Suprapubic skin (tissue), 4 donors: Measurements from ENCODE around the gene ZNF814. TPM values are rescaled to one million over a fixed set of nuclear protein-coding genes. Genes with fewer than 3 reads are reported as not detected.
A peak's percentile ranks its signal among the peaks of the same experiment; 100 is the strongest.

Experiments
- DNase-seq, 2 donors: peaks; one replicate each; pipeline ENCODE4 v3.0.0-alpha.2; 2019; ENCODE audit warnings: low spot score in 2 of 2
- H3K27ac ChIP-seq: fragments of 200-600 bp; sonication (generic); one replicate; pipeline ENCODE4 v1.5.1; 2019
- H3K27me3 ChIP-seq: fragments of 200-600 bp; sonication (generic); one replicate; pipeline ENCODE4 v1.5.1; 2019
- H3K36me3 ChIP-seq: fragments of 200-600 bp; sonication (generic); one replicate; pipeline ENCODE4 v1.5.1; 2019
- H3K4me1 ChIP-seq: fragments of 200-600 bp; sonication (generic); one replicate; pipeline ENCODE4 v1.5.1; 2019
- H3K4me3 ChIP-seq: fragments of 200-600 bp; sonication (generic); one replicate; pipeline ENCODE4 v1.5.1; 2019; ENCODE audit warnings: mild to moderate bottlenecking
- H3K9me3 ChIP-seq: fragments of 200-600 bp; sonication (generic); one replicate; pipeline ENCODE4 v1.5.1; 2019
- CTCF ChIP-seq, 2 donors: fragments of 200-600 bp in 1 of 2; fragments of 450-650 bp in 1 of 2; sonication (generic) in 1 of 2; IDR thresholded peaks; one replicate each; pipeline ENCODE4 v1.5.1; 2016 to 2019; ENCODE audit warnings: antibody characterized with exemption in 2 of 2, mild to moderate bottlenecking in 1 of 2, moderate library complexity in 1 of 2
- EP300 ChIP-seq: sonication (generic); formaldehyde crosslinking; IDR thresholded peaks from one replicate; pipeline ENCODE4 v1.6.1; 2017; ENCODE audit warnings: antibody characterized with exemption
- POLR2A ChIP-seq, 2 donors: fragments of 450-650 bp; IDR thresholded peaks; one replicate each; pipeline ENCODE4 v1.6.1; 2017; ENCODE audit warnings: antibody characterized with exemption in 2 of 2, mild to moderate bottlenecking in 2 of 2, moderate library complexity in 2 of 2
- POLR2AphosphoS5 ChIP-seq, 3 donors: sonication (generic); formaldehyde crosslinking; IDR thresholded peaks; one replicate each; pipeline ENCODE4 v1.6.1; 2017; ENCODE audit warnings: antibody characterized with exemption in 3 of 3
- WGBS: methylation state at CpG from one replicate; pipeline ENCODE4 v1.1.5; 2018; 5-methylcytosine and 5-hydroxymethylcytosine counted together
- total RNA-seq, 4 donors: library from RNA; depleted of rRNA; stranded (reverse); fragments of >200 nt; gene quantifications; one replicate each; pipeline ENCODE4 v1.1.0, GENCODE V29; 2016

The ZNF814 gene
- total RNA-seq = 10 to 100 TPM in 3 of 4 donors, 1 to 10 TPM in 1; 9.1 to 36.6 (median 18.3) TPM

GRCh38 chr19:57888560-57889231 lies at the start of gene ZNF814:
Gene ZNF814, minus strand, starts transcription at chr19:57889037. Its CDS starts 235 bp downstream, at chr19:57888802.
- TF ChIP-seq CTCF (IDR thresholded peaks at IDR 0.05) (peak in 1 of 2 donors; percentile 23), EP300 (no peak), POLR2A (IDR thresholded peaks at IDR 0.05) (no peak), POLR2AphosphoS5 (IDR thresholded peaks at IDR 0.05) (peak in 1 of 3 donors; percentile 46)
- H3K9me3 ChIP-seq = no peaks in the 10 kb centered on the region
- H3K27ac ChIP-seq = peak within 1 kb of the TSS; percentile 77
- 0% methylated on average over 10 of the region's 43 CpGs for WGBS
- peak; percentile 84 to 85 for DNase-seq
- H3K36me3 ChIP-seq = peaks cover 8% of the 10 kb centered on the region
- peaks cover 6% of the 10 kb centered on the region for H3K4me1 ChIP-seq
- peak within 1 kb of the TSS; percentile 52 for H3K4me3 ChIP-seq
- H3K27me3 ChIP-seq = no peaks in the 10 kb centered on the region

- H3K27me3 ChIP-seq = no peaks in the 10 kb centered on the region
- peaks cover 30% of the 10 kb centered on the region for H3K9me3 ChIP-seq
- no peak for DNase-seq
- whole genome bisulfite sequencing = 90% methylated on average over 12 of the region's 12 CpGs
- H3K36me3 ChIP-seq = peaks cover 23% of the 10 kb centered on the region
- no peak overlapping the region for H3K4me3 ChIP-seq
- H3K4me1 ChIP-seq = no peaks in the 10 kb centered on the region
- TF ChIP-seq POLR2AphosphoS5 (IDR thresholded peaks at IDR 0.05) (no peak), EP300 (no peak), CTCF (IDR thresholded peaks at IDR 0.05) (no peak), POLR2A (IDR thresholded peaks at IDR 0.05) (no peak)
- H3K27ac ChIP-seq = no peak overlapping the region
Observed at GRCh38 chr19:57935731-57936130, 46.9 kb upstream of the ZNF814 start.

GRCh38 chr19:57934820-57935665 lies 46.2 kb upstream of the ZNF814 start, which contains the start of gene ZNF418:
Gene ZNF418, minus strand, starts transcription at chr19:57935402. Its CDS starts 1,580 bp downstream, at chr19:57933822.
- TF ChIP-seq CTCF (IDR thresholded peaks at IDR 0.05) (no peak), EP300 (no peak), POLR2AphosphoS5 (IDR thresholded peaks at IDR 0.05) (peak in 1 of 3 donors; percentile 42), POLR2A (IDR thresholded peaks at IDR 0.05) (no peak)
- Histone ChIP-seq H3K36me3 (peaks cover 20% of the 10 kb centered on the region), H3K4me3 (peak within 1 kb of the TSS; percentile 59), H3K27ac (peak within 1 kb of the TSS; percentile 36), H3K9me3 (peaks cover 30% of the 10 kb centered on the region), H3K27me3 (no peaks in the 10 kb centered on the region), H3K4me1 (no peaks in the 10 kb centered on the region)
- DNase-seq = no peak
- 5% methylated on average over 53 of the region's 54 CpGs for WGBS

GRCh38 chr19:57927587-57927986 lies 38.8 kb upstream of the ZNF814 start:
- WGBS = 98% methylated on average over 4 of the region's 4 CpGs
- H3K27me3 ChIP-seq = no peaks in the 10 kb centered on the region
- no peak for DNase-seq
- no peak overlapping the region for H3K27ac ChIP-seq
- H3K9me3 ChIP-seq = peaks cover 50% of the 10 kb centered on the region
- TF ChIP-seq EP300 (no peak), CTCF (IDR thresholded peaks at IDR 0.05) (no peak), POLR2AphosphoS5 (IDR thresholded peaks at IDR 0.05) (no peak), POLR2A (IDR thresholded peaks at IDR 0.05) (no peak)
- H3K4me1 ChIP-seq = no peaks in the 10 kb centered on the region
- no peak overlapping the region for H3K4me3 ChIP-seq
- H3K36me3 ChIP-seq = peaks cover 51% of the 10 kb centered on the region
